GM12892 (cell line): ENCODE results near the gene MEIS3.

Source experiments
- POLR2A ChIP-seq: IDR thresholded peaks from 2 replicates; pipeline ENCODE4 v1.6.1; 2011; ENCODE audit warnings: low read depth, low read length, control low read depth
- POLR2AphosphoS5 ChIP-seq: IDR thresholded peaks from 2 replicates; pipeline ENCODE4 v1.6.1; 2011; ENCODE audit warnings: low read depth, low read length, control low read depth

- no peak for TF ChIP-seq POLR2AphosphoS5
- no peak for TF ChIP-seq POLR2A
Observed at GRCh38 chr19:47446534-47447469, 27.5 kb upstream of the MEIS3 start.
